Hepatocyte (in vitro differentiated cells): Measurements from ENCODE around the gene JARID2.

Experiments
- EZH2 ChIP-seq: fragments of 200-600 bp; sonication (generic); IDR thresholded peaks from 2 replicates; pipeline ENCODE4 v1.6.1; 2016; ENCODE audit warnings: antibody characterized with exemption, mild to moderate bottlenecking, borderline replicate concordance
- TF ChIP-seq, protein P1 (sequence below): fragments of 200-600 bp; sonication (generic); IDR thresholded peaks from 2 replicates; pipeline ENCODE4 v1.5.1; 2016; ENCODE audit warnings: antibody characterized with exemption, mild to moderate bottlenecking; ENCODE audit not compliant: poor library complexity

DNA sequence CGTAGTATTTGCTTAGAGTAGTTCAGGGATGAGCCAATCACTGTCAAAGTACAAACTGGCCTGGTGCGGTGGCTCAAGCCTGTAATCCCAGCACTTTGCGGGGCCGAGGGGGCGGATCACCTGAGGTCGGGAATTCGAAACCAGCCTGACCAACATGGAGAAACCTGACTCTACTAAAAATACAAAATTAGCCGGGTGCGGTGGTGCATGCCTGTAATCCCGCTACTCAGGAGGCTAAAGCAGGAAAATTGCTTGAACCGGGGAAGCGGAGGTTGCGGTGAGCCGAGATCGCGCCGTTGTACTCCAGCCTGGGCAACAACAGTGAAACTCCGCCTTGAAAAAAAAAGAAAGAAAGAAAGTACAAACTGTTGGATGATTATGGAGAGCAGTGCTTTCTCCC, 27.5 kb upstream of the JARID2 start:
- TF ChIP-seq, protein P1, sequence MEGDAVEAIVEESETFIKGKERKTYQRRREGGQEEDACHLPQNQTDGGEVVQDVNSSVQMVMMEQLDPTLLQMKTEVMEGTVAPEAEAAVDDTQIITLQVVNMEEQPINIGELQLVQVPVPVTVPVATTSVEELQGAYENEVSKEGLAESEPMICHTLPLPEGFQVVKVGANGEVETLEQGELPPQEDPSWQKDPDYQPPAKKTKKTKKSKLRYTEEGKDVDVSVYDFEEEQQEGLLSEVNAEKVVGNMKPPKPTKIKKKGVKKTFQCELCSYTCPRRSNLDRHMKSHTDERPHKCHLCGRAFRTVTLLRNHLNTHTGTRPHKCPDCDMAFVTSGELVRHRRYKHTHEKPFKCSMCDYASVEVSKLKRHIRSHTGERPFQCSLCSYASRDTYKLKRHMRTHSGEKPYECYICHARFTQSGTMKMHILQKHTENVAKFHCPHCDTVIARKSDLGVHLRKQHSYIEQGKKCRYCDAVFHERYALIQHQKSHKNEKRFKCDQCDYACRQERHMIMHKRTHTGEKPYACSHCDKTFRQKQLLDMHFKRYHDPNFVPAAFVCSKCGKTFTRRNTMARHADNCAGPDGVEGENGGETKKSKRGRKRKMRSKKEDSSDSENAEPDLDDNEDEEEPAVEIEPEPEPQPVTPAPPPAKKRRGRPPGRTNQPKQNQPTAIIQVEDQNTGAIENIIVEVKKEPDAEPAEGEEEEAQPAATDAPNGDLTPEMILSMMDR = no peak
- TF ChIP-seq EZH2 = no peak
